ENCODE data around the gene SH2D3C.

Gene SH2D3C, protein sequence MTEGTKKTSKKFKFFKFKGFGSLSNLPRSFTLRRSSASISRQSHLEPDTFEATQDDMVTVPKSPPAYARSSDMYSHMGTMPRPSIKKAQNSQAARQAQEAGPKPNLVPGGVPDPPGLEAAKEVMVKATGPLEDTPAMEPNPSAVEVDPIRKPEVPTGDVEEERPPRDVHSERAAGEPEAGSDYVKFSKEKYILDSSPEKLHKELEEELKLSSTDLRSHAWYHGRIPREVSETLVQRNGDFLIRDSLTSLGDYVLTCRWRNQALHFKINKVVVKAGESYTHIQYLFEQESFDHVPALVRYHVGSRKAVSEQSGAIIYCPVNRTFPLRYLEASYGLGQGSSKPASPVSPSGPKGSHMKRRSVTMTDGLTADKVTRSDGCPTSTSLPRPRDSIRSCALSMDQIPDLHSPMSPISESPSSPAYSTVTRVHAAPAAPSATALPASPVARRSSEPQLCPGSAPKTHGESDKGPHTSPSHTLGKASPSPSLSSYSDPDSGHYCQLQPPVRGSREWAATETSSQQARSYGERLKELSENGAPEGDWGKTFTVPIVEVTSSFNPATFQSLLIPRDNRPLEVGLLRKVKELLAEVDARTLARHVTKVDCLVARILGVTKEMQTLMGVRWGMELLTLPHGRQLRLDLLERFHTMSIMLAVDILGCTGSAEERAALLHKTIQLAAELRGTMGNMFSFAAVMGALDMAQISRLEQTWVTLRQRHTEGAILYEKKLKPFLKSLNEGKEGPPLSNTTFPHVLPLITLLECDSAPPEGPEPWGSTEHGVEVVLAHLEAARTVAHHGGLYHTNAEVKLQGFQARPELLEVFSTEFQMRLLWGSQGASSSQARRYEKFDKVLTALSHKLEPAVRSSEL

DNA sequence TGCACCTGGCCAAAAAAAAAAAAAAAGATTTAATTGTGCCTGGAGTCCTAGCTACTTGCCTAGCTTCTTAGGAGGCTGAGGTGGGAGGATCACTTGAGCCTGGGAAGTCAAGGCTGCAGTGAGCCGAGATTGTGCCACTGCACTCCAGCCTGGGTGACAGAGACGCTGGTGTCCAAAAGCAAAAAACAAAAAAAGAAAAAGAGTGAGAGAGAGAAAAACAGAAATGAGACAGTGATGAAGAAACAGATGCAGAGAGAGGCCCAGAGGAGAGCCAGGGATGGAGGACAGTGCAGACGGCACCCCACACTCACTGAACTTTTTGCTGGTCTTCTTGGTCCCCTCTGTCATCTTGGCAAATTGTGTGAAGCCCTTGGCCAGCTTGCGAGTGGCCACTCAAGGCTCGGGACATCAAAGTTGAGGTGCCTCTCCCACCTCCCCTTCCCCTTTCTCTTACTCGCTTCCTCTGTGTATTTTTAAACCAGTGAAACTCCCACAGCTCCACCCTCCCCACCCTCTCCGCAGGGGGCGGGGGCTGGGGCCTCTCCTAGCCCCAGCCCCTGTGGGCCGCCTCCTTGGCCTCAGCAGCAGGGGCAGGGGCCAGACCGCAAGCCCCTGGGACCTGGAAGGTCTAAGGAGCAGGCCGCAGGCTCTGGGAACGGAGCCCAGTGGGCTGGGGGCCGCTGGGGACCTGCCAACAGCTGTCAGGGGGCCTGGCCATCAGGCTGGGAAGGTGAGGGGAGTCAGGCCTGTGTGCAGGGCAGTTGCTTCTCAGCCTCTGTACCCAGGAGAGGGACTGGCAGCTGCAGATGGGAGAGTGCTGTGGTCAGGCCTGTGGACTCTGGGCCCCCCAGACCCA lies at the start of gene SH2D3C:
Gene SH2D3C, minus strand, starts transcription at position 387 of the 856 bp plus-strand sequence. Its CDS starts 39 bp downstream, at position 348.
- Histone ChIP-seq H3K9me2 (ENCODE audit: low read depth, low read length) (no peaks in the 10 kb centered on the region), H3F3A (ENCODE audit: insufficient read depth, low read length) (0 out of 2 replicates have a peak, but pooled peaks cover 4% of the 10 kb centered on the region), H3K36me3 (ENCODE audit: insufficient read depth, low read length) (0 out of 2 replicates have a peak, but pooled peaks cover 4% of the 10 kb centered on the region), H2AFZ (ENCODE audit: low read length) (no peak within 1 kb of the TSS), H3K4me1 (ENCODE audit: insufficient read depth, low read length, severe bottlenecking) (peaks cover 69% of the 10 kb centered on the region), H3K4me3 (ENCODE audit: low read depth, low read length, poor library complexity, severe bottlenecking) (peak within 1 kb of the TSS; percentile 71), H3K79me2 (ENCODE audit: insufficient read depth, low read length) (no peaks in the 10 kb centered on the region; the same call in 1 of the 2 replicates), H3K27me3 (ENCODE audit: insufficient read depth, low read length) (no peaks in the 10 kb centered on the region), H4K20me1 (ENCODE audit: insufficient read depth, low read length) (no peaks in the 10 kb centered on the region), H3K9ac (ENCODE audit: low read length) (peak within 1 kb of the TSS; percentile 82), H3K9me3 (ENCODE audit: low read length) (no peaks in the 10 kb centered on the region), H3K4me2 (ENCODE audit: low read length) (peak within 1 kb of the TSS; percentile 71), H3K27ac (ENCODE audit: low read depth, low read length, poor library complexity, severe bottlenecking) (peak within 1 kb of the TSS; percentile 95)
- TF ChIP-seq, protein P1, sequence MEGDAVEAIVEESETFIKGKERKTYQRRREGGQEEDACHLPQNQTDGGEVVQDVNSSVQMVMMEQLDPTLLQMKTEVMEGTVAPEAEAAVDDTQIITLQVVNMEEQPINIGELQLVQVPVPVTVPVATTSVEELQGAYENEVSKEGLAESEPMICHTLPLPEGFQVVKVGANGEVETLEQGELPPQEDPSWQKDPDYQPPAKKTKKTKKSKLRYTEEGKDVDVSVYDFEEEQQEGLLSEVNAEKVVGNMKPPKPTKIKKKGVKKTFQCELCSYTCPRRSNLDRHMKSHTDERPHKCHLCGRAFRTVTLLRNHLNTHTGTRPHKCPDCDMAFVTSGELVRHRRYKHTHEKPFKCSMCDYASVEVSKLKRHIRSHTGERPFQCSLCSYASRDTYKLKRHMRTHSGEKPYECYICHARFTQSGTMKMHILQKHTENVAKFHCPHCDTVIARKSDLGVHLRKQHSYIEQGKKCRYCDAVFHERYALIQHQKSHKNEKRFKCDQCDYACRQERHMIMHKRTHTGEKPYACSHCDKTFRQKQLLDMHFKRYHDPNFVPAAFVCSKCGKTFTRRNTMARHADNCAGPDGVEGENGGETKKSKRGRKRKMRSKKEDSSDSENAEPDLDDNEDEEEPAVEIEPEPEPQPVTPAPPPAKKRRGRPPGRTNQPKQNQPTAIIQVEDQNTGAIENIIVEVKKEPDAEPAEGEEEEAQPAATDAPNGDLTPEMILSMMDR (IDR thresholded peaks at IDR 0.05; ENCODE audit: low read length), result no peak
- TF ChIP-seq EZH2 (IDR thresholded peaks at IDR 0.05; ENCODE audit: borderline replicate concordance, low read length), result no peak

DNA sequence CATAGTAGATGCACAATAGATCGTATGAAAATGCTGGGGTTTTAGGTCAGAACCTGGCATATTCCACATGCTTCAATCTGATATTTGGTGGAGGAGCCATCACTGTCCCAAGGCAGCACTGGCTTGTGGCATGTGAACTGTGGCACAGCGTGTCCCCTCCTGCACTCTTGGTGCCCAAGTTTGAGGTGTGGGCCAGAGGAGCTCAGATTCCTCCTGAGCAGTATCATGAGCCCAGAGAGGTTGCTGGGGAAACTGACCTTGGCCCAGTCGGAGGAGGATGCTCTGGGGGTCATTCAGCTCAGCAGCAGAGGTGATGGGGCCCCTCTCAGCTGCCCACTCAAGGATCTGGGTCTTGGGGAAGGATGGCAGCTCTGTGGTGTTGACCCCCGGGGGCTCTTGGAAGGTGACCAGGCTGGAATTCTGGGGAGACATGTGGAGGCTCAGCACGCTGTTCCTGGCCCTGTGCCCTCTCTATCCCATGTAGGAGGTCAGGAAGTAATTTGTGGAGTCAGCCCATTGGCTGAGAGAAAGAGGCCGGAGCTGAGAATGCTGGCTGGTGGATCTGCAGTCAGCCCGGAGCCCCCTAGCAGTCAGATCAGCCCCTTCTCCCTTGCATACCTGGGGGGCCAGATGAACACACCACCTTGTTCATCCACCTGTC lies 47.9 kb upstream of the SH2D3C start:
- Histone ChIP-seq H4K20me1 (ENCODE audit: insufficient read depth, low read length) (no peaks in the 10 kb centered on the region), H3K36me3 (ENCODE audit: insufficient read depth, low read length) (no peaks in the 10 kb centered on the region), H3K9ac (ENCODE audit: low read length) (no peak overlapping the region), H3K9me2 (ENCODE audit: low read depth, low read length) (no peaks in the 10 kb centered on the region), H3K27ac (ENCODE audit: low read depth, low read length, poor library complexity, severe bottlenecking) (no peak overlapping the region), H3K4me2 (ENCODE audit: low read length) (no peak overlapping the region), H3K4me3 (ENCODE audit: low read depth, low read length, poor library complexity, severe bottlenecking) (no peak overlapping the region), H3F3A (ENCODE audit: insufficient read depth, low read length) (no peaks in the 10 kb centered on the region), H3K79me2 (ENCODE audit: insufficient read depth, low read length) (no peaks in the 10 kb centered on the region), H2AFZ (ENCODE audit: low read length) (no peak overlapping the region), H3K27me3 (ENCODE audit: insufficient read depth, low read length) (no peaks in the 10 kb centered on the region), H3K9me3 (ENCODE audit: low read length) (no peaks in the 10 kb centered on the region), H3K4me1 (ENCODE audit: insufficient read depth, low read length, severe bottlenecking) (no peaks in the 10 kb centered on the region)
- TF ChIP-seq, protein P1 (IDR thresholded peaks at IDR 0.05; ENCODE audit: low read length), result no peak
- no peak for TF ChIP-seq EZH2 (IDR thresholded peaks at IDR 0.05; ENCODE audit: borderline replicate concordance, low read length)

Measured in OCI-LY1 (cell line).